ENCODE results near the gene FAM217B.

Gene FAM217B

DNA sequence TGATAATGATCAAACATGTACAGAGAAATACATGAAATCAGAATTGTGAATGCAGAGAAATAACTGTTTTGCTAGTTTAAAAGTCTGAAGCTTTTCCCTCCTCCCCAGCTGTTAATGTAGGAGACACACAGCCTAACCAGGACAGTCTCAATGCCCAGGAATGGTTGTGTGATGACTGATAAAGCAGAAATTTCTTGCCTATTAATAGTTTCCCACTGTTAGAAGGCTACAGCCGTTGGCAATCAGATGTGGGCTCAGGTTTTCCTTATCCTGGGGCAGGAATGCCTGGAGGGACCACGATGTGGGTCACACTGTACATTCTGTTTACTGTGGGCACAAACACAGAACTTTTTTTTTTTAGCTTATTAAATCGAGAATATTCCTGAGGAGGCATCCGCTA is 2.0 kb upstream of the FAM217B start:
- Histone ChIP-seq H3K4me3 (ENCODE audit: low read depth in 1 of 2, low read length in 2 of 2) (peak overlapping the region; percentile 30 to 78), H3K27me3 (ENCODE audit: control insufficient read depth in 1 of 2, insufficient read depth in 2 of 2, low read length in 2 of 2) (no peaks in the 10 kb centered on the region), H3K36me3 (ENCODE audit: control insufficient read depth in 1 of 2, insufficient read depth in 2 of 2, low read length in 2 of 2) (peaks cover 0 to 9% of the 10 kb centered on the region in 2 donors), H3K9me3 (ENCODE audit: control insufficient read depth in 1 of 2, low read length in 2 of 2) (no peaks in the 10 kb centered on the region), H3K4me1 (ENCODE audit: control insufficient read depth in 1 of 2, insufficient read depth in 2 of 2, low read length in 2 of 2) (peaks cover 42 to 46% of the 10 kb centered on the region in 2 donors), H3K9ac (ENCODE audit: low read depth in 1 of 2, low read length in 2 of 2) (peak overlapping the region in 1 of 2 donors; percentile 30), H3K27ac (ENCODE audit: low read depth, low read length) (no peak overlapping the region)

DNA sequence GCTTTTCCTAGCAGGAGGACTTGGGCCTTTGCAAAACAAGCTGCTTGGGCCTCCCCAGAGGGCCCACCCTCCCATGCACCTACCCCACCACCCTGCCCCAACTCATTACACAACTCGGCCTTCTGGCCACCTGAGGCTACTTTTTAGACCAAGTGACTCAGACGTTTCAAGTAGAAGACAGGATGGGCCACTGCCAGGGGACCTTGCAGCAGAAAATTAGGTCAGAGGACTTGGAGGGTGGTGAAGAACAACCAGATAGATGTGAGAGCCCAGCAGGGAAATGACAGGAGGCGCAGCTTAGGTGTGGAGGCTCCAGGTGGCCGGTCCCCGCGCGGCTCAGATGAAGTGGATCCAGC is 1.5 kb upstream of the FAM217B start:
- Histone ChIP-seq H3K27ac (ENCODE audit: low read depth, low read length) (no peak overlapping the region), H3K27me3 (ENCODE audit: control insufficient read depth in 1 of 2, insufficient read depth in 2 of 2, low read length in 2 of 2) (no peaks in the 10 kb centered on the region), H3K4me3 (ENCODE audit: low read depth in 1 of 2, low read length in 2 of 2) (peak overlapping the region; percentile 78 to 92), H3K9ac (ENCODE audit: low read depth in 1 of 2, low read length in 2 of 2) (peak overlapping the region in 1 of 2 donors; percentile 30), H3K36me3 (ENCODE audit: control insufficient read depth in 1 of 2, insufficient read depth in 2 of 2, low read length in 2 of 2) (peaks cover 0 to 13% of the 10 kb centered on the region in 2 donors), H3K4me1 (ENCODE audit: control insufficient read depth in 1 of 2, insufficient read depth in 2 of 2, low read length in 2 of 2) (peaks cover 42 to 46% of the 10 kb centered on the region in 2 donors), H3K9me3 (ENCODE audit: control insufficient read depth in 1 of 2, low read length in 2 of 2) (no peaks in the 10 kb centered on the region)

DNA sequence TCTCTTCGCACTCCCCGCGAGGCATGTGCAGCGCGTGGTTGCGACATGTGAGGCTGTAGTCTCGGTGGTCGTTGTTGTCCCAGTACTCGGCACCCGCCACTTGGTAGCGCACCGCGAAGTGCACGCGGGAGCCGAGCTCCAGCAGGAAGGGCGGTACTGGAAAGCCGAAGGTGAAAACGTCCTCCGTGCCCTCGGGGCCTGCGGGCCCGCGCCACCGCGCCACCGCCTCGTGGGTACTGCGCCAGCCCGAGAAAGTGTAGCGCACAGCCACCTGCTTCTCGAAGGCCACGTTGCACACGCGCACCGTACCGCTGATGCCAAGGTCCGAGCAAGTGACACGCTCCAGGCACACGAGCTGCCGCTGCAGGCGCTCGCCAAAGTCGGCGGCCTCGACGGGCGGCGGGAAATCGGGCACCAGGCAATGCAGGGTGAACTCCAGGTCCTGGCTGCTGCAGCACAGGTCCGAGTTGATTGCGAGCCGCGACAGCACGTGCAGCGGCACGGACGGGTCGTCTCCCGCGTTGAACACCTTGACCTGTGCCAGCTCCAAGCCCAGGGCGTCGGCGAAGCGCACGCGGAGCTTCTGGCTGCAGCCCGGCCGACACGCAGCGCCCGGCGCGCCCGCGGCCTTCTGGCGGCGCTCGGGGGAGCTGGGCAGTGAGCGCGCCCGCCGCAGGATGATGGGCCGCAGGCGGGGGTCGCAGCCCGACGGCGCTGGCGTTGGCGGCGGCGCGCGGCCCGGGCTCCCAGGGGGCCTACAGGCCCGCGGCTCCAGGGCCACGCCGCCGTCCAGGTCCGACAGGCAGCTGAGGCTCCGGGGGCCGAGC is 924 bp upstream of the FAM217B start:
- Histone ChIP-seq H3K9ac (ENCODE audit: low read depth in 1 of 2, low read length in 2 of 2) (peak overlapping the region; percentile 75 to 85), H3K4me3 (ENCODE audit: low read depth in 1 of 2, low read length in 2 of 2) (peak overlapping the region; percentile 78 to 92), H3K4me1 (ENCODE audit: control insufficient read depth in 1 of 2, insufficient read depth in 2 of 2, low read length in 2 of 2) (peaks cover 42 to 44% of the 10 kb centered on the region in 2 donors), H3K36me3 (ENCODE audit: control insufficient read depth in 1 of 2, insufficient read depth in 2 of 2, low read length in 2 of 2) (peaks cover 6 to 19% of the 10 kb centered on the region in 2 donors), H3K27me3 (ENCODE audit: control insufficient read depth in 1 of 2, insufficient read depth in 2 of 2, low read length in 2 of 2) (no peaks in the 10 kb centered on the region), H3K27ac (ENCODE audit: low read depth, low read length) (peak overlapping the region; percentile 92), H3K9me3 (ENCODE audit: control insufficient read depth in 1 of 2, low read length in 2 of 2) (no peaks in the 10 kb centered on the region)

DNA sequence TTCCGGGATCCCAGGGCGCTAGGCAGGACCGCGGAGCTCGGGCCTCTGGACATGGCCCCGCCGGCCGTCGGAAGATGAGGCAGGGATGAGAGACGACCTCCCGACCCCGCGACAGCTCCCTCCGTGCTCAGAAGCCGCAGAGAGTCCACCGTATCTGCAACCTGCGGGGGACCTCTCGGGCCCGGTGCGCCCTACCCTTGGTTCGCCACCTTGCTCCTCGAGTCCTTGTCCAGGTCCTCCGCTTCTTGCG is 385 bp upstream of the FAM217B start:
- Histone ChIP-seq H3K9ac (ENCODE audit: low read depth in 1 of 2, low read length in 2 of 2) (peak overlapping the region; percentile 75 to 85), H3K27me3 (ENCODE audit: control insufficient read depth in 1 of 2, insufficient read depth in 2 of 2, low read length in 2 of 2) (no peaks in the 10 kb centered on the region), H3K36me3 (ENCODE audit: control insufficient read depth in 1 of 2, insufficient read depth in 2 of 2, low read length in 2 of 2) (peaks cover 11 to 24% of the 10 kb centered on the region in 2 donors), H3K9me3 (ENCODE audit: control insufficient read depth in 1 of 2, low read length in 2 of 2) (no peaks in the 10 kb centered on the region), H3K4me1 (ENCODE audit: control insufficient read depth in 1 of 2, insufficient read depth in 2 of 2, low read length in 2 of 2) (peaks cover 42% of the 10 kb centered on the region in 2 donors), H3K27ac (ENCODE audit: low read depth, low read length) (peak overlapping the region; percentile 92), H3K4me3 (ENCODE audit: low read depth in 1 of 2, low read length in 2 of 2) (peak overlapping the region; percentile 78 to 92)

DNA sequence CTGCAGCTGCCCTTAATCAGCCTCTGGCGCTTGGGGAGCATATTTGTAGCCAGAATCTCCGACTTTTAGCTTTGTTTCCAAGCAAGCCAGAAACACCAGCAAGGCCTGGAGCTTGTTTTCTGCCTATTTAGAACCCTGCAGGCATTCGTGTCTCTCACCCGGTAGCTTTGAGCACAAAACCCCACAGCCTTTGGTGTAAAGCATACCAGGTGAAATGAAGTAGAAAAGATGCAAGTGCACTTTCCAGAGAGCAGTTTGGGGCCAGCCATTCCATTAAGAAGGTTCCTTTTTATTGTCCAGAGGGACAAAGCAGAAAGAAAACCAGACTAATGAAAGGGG is 736 bp downstream of the FAM217B start:
- Histone ChIP-seq H3K9me3 (ENCODE audit: control insufficient read depth in 1 of 2, low read length in 2 of 2) (no peaks in the 10 kb centered on the region), H3K4me3 (ENCODE audit: low read depth in 1 of 2, low read length in 2 of 2) (peak overlapping the region; percentile 78 to 92), H3K27me3 (ENCODE audit: control insufficient read depth in 1 of 2, insufficient read depth in 2 of 2, low read length in 2 of 2) (no peaks in the 10 kb centered on the region), H3K27ac (ENCODE audit: low read depth, low read length) (peak overlapping the region; percentile 92), H3K4me1 (ENCODE audit: control insufficient read depth in 1 of 2, insufficient read depth in 2 of 2, low read length in 2 of 2) (peaks cover 40 to 42% of the 10 kb centered on the region in 2 donors), H3K9ac (ENCODE audit: low read depth in 1 of 2, low read length in 2 of 2) (peak overlapping the region; percentile 75 to 96), H3K36me3 (ENCODE audit: control insufficient read depth in 1 of 2, insufficient read depth in 2 of 2, low read length in 2 of 2) (peaks cover 12 to 29% of the 10 kb centered on the region in 2 donors)

DNA sequence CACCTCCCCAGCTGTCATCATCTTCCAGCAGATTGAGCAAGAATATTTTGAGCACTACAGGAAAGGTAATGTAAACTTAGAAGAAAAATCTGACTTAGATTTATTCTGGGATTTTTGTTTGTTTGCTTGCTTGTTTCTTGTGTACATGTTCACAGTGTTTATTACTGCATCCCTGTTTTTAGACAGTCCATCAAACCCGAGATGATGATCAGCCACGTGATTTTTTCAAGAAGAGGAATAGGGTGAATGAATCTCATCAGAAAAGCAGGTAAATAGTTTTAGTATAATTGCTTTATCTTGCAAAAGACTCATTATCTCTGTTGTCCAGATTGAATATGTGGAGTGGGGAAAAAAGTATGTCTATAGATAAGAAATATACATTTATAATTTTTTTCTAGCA is 2.1 kb downstream of the FAM217B start:
- Histone ChIP-seq H3K4me3 (ENCODE audit: low read depth in 1 of 2, low read length in 2 of 2) (no peak overlapping the region), H3K9ac (ENCODE audit: low read depth in 1 of 2, low read length in 2 of 2) (peak overlapping the region in 1 of 2 donors; percentile 14), H3K27me3 (ENCODE audit: control insufficient read depth in 1 of 2, insufficient read depth in 2 of 2, low read length in 2 of 2) (no peaks in the 10 kb centered on the region), H3K27ac (ENCODE audit: low read depth, low read length) (no peak overlapping the region), H3K36me3 (ENCODE audit: control insufficient read depth in 1 of 2, insufficient read depth in 2 of 2, low read length in 2 of 2) (peaks cover 12 to 29% of the 10 kb centered on the region in 2 donors), H3K9me3 (ENCODE audit: control insufficient read depth in 1 of 2, low read length in 2 of 2) (no peaks in the 10 kb centered on the region), H3K4me1 (ENCODE audit: control insufficient read depth in 1 of 2, insufficient read depth in 2 of 2, low read length in 2 of 2) (peaks cover 33 to 35% of the 10 kb centered on the region in 2 donors)

DNA sequence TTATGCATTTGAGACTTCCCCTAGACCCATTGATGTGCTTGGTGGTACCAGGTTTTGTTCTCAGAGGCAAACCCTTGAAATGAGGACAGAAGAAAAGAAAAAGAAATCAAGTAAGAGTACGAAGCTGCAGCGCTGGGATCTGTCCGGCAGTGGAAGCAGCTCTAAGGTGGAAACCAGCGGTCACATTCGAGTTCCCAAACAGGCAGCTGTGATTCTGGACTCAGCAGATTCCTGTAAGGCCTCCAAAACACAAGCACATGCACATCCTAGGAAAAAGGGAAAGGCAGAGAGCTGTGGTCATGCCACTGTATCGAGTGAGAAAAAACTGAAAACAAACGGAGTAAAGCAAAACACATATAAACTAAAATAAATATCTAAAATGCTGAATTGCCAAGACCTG is 4.5 kb downstream of the FAM217B start:
- peaks cover 12 to 29% of the 10 kb centered on the region in 2 donors for H3K36me3 ChIP-seq (ENCODE audit: control insufficient read depth in 1 of 2, insufficient read depth in 2 of 2, low read length in 2 of 2)
- H3K9ac ChIP-seq (ENCODE audit: low read depth in 1 of 2, low read length in 2 of 2), result no peak overlapping the region
- no peak overlapping the region for H3K4me3 ChIP-seq (ENCODE audit: low read depth in 1 of 2, low read length in 2 of 2)
- H3K9me3 ChIP-seq (ENCODE audit: control insufficient read depth in 1 of 2, low read length in 2 of 2), result no peaks in the 10 kb centered on the region
- H3K4me1 ChIP-seq (ENCODE audit: control insufficient read depth in 1 of 2, insufficient read depth in 2 of 2, low read length in 2 of 2), result peaks cover 18 to 30% of the 10 kb centered on the region in 2 donors
- H3K27me3 ChIP-seq (ENCODE audit: control insufficient read depth in 1 of 2, insufficient read depth in 2 of 2, low read length in 2 of 2), result no peaks in the 10 kb centered on the region
- no peak overlapping the region for H3K27ac ChIP-seq (ENCODE audit: low read depth, low read length)

DNA sequence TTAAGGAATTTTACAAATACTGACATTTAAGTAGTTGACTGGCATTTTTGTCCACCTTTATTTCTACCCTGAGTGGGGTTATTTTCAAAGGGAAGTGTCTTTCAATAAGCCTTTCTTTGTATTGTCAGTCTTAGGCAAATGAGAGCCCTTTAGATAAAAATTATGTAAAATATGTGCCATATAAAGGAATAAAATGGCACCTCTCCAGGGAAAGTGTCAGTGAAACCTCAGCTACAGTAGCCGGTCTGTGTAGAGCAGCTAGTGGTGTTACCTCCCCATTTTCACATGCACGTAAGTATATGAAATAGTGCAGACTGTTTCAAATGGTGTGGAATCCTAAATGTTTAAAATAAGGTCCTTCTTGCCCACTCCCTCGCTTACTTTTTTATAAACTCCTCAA is 5.0 kb downstream of the FAM217B start:
- no peak overlapping the region for H3K27ac ChIP-seq (ENCODE audit: low read depth, low read length)
- H3K36me3 ChIP-seq (ENCODE audit: control insufficient read depth in 1 of 2, insufficient read depth in 2 of 2, low read length in 2 of 2), result peaks cover 12 to 29% of the 10 kb centered on the region in 2 donors
- H3K9ac ChIP-seq (ENCODE audit: low read depth in 1 of 2, low read length in 2 of 2), result no peak overlapping the region
- peaks cover 18 to 30% of the 10 kb centered on the region in 2 donors for H3K4me1 ChIP-seq (ENCODE audit: control insufficient read depth in 1 of 2, insufficient read depth in 2 of 2, low read length in 2 of 2)
- H3K9me3 ChIP-seq (ENCODE audit: control insufficient read depth in 1 of 2, low read length in 2 of 2), result no peaks in the 10 kb centered on the region
- H3K4me3 ChIP-seq (ENCODE audit: low read depth in 1 of 2, low read length in 2 of 2), result no peak overlapping the region
- no peaks in the 10 kb centered on the region for H3K27me3 ChIP-seq (ENCODE audit: control insufficient read depth in 1 of 2, insufficient read depth in 2 of 2, low read length in 2 of 2)

DNA sequence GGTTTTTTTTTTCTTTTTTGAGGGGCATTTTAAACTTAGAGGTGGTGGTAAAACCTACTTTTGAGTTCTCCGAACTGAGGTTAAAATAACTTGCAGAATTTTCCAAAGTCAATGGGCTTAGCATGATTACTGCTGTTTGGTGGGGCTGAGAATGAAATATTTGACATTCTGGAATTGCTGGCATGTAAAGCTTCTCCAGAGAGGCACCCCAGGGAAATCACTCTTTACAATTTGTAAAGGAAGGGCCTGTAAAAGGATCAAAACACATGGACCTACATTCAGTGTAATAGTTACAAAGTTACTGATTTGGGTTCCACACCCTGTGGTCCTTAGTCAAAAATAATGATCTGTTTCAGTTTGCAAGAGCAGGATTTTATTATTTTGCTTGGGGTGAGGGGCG is 5.5 kb downstream of the FAM217B start:
- peaks cover 17 to 30% of the 10 kb centered on the region in 2 donors for H3K4me1 ChIP-seq (ENCODE audit: control insufficient read depth in 1 of 2, insufficient read depth in 2 of 2, low read length in 2 of 2)
- peaks cover 12 to 29% of the 10 kb centered on the region in 2 donors for H3K36me3 ChIP-seq (ENCODE audit: control insufficient read depth in 1 of 2, insufficient read depth in 2 of 2, low read length in 2 of 2)
- no peak overlapping the region for H3K27ac ChIP-seq (ENCODE audit: low read depth, low read length)
- H3K27me3 ChIP-seq (ENCODE audit: control insufficient read depth in 1 of 2, insufficient read depth in 2 of 2, low read length in 2 of 2), result no peaks in the 10 kb centered on the region
- no peaks in the 10 kb centered on the region for H3K9me3 ChIP-seq (ENCODE audit: control insufficient read depth in 1 of 2, low read length in 2 of 2)
- H3K4me3 ChIP-seq (ENCODE audit: low read depth in 1 of 2, low read length in 2 of 2), result no peak overlapping the region
- no peak overlapping the region for H3K9ac ChIP-seq (ENCODE audit: low read depth in 1 of 2, low read length in 2 of 2)

DNA sequence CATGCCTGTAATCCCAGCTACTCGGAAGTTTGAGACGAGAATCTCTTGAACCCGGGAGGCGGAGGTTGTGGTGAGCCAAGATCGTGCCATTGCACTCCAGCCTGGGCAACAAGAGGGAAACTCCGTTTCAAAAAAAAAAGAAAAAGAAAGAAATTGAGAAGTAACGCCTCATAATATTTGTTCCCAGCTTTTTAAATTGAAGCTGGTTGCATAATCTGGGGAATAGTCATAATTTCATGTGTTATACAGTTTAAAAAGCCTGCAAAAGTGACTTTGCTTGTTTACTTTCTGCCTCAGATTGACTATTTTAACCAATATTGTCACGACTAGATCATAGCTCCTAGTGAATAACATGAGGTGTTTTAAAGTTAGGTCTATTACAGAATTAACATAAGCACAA is 7.2 kb downstream of the FAM217B start:
- Histone ChIP-seq H3K36me3 (ENCODE audit: control insufficient read depth in 1 of 2, insufficient read depth in 2 of 2, low read length in 2 of 2) (peaks cover 12 to 27% of the 10 kb centered on the region in 2 donors), H3K9me3 (ENCODE audit: control insufficient read depth in 1 of 2, low read length in 2 of 2) (no peaks in the 10 kb centered on the region), H3K4me1 (ENCODE audit: control insufficient read depth in 1 of 2, insufficient read depth in 2 of 2, low read length in 2 of 2) (peaks cover 5 to 16% of the 10 kb centered on the region in 2 donors), H3K4me3 (ENCODE audit: low read depth in 1 of 2, low read length in 2 of 2) (no peak overlapping the region), H3K27ac (ENCODE audit: low read depth, low read length) (no peak overlapping the region), H3K27me3 (ENCODE audit: control insufficient read depth in 1 of 2, insufficient read depth in 2 of 2, low read length in 2 of 2) (no peaks in the 10 kb centered on the region), H3K9ac (ENCODE audit: low read depth in 1 of 2, low read length in 2 of 2) (no peak overlapping the region)

Measured in duodenal mucosa (tissue), 2 donors.